GDM1 (cell line): ENCODE data around the gene TUBB2B.
"Not testable (repeated sequence)": the region's sequence is repeated elsewhere in the genome, so short reads cannot be mapped to it uniquely, and the experiment has no call there.

ENCODE experiments used
- DNase-seq: peaks from one replicate; lab custom pipeline; 2025; lab: John Stamatoyannopoulos, UW

The TUBB2B gene

GRCh38 chr6:3186974-3187382 lies 40.5 kb downstream of the TUBB2B start:
- no peak for DNase-seq

- no peak for DNase-seq
Measured at GRCh38 chr6:3183066-3183465, 44.4 kb downstream of the TUBB2B start.

GRCh38 chr6:3181105-3181504 lies 46.3 kb downstream of the TUBB2B start:
- DNase-seq = no peak

- DNase-seq = not testable (repeated sequence)
Measured at GRCh38 chr6:3179945-3180344, 47.5 kb downstream of the TUBB2B start.

GRCh38 chr6:3178666-3179065 lies 48.8 kb downstream of the TUBB2B start:
- DNase-seq = not testable (repeated sequence)

GRCh38 chr6:3176562-3177355 lies 50.7 kb downstream of the TUBB2B start:
- no peak for DNase-seq

- DNase-seq = no peak
Measured at GRCh38 chr6:3175715-3176402, 51.6 kb downstream of the TUBB2B start.
